H4 (cell line): ENCODE measurements around the gene STAT5B. TPM values are rescaled to one million over a fixed set of nuclear protein-coding genes. Genes with fewer than 3 reads are reported as not detected.

Source experiments
- DNase-seq: peaks from one replicate; pipeline ENCODE4 v3.0.0-alpha.2; 2015; ENCODE audit warnings: low spot score
- total RNA-seq: library from RNA; depleted of rRNA; stranded (reverse); fragments of >200 nt; shearing (Covaris generic); gene quantifications from 2 replicates; pipeline ENCODE4 v1.2.3, GENCODE V29; 2014

The STAT5B gene
- total RNA-seq, 1 experiment from 2014 or later = 13.7 TPM

DNA sequence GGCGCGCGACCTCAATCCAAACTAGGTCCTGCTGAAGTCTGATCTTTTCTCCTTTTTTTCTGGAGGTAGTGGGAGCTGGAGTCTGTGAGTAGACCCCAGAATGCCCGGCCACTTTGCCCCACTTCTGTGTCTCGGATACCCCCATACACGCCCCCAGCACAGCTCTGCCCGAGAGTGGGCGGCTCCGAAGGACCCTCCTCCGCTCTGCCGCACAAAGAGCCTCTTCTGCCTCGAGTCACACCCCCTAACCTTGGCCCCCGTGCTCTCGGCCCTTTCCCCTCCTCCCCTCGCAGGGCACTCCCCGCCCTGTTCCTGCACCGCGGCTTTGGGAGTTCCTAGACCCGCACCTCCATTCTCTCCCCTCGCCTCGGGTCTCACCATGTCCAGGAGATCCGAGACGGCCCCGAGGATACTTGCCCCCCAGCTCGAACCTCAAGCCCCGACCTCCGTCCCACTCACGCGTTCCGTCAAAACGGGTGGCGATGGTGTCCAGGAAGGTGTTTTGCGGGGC, 95.7 kb downstream of the STAT5B start:
- no peak for DNase-seq

DNA sequence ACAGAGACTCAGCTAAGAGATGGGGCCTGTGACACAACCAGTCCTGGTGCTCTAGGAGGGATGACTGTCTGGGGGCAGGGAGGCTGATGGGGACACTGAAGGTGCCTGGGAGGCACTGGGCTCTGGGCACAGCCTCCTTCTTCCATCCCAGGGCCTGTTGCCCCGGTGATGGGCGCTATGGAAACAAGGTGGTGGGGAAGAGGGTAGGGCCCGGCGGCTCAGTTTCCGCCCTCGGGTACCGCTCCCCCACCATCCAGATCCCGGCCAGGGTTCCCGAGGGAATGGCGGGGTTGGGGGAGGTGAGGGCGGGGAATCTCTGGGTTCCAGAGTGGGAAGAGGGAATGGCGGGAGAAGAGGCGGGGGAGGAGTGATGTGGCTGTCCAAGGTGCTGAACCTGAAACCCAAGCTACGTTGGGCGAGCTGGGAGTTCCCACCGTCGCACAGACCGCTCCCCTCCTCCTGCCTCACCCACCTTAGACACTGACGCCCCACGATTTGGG, 96.2 kb downstream of the STAT5B start:
- no peak for DNase-seq

DNA sequence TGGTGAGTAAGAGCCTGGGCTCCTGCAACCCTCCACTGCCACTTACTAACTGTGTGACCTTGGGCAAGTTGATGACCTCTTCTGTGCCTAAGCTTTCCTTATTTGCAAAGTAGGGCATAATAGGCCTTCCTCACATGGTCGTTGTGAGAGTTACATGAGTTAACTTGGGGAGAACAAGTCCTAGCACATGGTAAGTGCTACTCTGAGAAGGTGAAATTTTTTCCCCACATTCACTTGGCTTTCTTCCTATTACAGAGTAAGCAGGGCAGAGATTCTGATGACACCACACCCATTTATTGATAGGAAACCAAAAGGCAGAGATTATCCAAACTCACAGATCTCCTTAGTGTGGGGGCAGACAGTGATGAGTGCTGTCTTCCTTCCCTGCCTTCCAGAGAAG, 96.9 kb downstream of the STAT5B start:
- DNase-seq = no peak

DNA sequence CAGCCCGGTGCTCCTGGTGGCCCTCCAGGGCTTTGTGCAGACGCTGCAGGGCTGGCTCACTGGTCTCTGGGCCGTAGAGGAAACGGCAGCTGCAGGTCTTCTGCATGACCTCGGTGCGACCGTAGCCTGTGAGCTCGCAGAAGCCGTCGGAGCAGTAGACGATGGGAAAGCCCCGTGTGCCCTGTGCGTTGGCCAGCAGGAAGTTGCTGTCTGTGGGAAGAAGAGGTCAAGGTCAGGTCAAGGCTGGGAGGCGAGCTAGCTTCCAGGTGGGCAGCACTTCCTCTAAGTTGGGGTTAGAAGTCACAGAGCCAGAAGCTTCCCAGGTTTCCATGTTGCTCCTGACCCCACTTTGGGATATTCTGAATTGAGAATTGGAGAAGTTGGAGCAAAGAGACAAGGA, 97.4 kb downstream of the STAT5B start:
- DNase-seq = no peak

DNA sequence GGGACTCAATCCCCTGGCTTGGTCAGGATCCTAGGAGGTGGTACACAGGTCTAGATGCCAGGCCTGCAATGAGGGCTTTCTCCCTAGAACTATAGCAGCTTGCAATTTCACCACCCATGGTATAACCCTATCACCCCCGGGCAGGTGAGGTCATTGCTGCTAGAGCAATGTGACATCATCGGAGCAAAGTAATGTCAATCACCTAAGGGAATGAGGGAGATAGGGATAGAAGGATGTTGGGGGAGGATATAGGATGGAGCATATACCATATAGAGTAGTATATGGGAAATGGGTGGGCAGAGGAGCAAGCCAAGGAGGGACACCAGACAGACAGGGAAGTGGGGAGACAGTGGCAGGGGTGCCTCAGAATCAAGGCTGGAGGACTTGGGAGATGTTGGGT, 98.5 kb downstream of the STAT5B start:
- no peak for DNase-seq

DNA sequence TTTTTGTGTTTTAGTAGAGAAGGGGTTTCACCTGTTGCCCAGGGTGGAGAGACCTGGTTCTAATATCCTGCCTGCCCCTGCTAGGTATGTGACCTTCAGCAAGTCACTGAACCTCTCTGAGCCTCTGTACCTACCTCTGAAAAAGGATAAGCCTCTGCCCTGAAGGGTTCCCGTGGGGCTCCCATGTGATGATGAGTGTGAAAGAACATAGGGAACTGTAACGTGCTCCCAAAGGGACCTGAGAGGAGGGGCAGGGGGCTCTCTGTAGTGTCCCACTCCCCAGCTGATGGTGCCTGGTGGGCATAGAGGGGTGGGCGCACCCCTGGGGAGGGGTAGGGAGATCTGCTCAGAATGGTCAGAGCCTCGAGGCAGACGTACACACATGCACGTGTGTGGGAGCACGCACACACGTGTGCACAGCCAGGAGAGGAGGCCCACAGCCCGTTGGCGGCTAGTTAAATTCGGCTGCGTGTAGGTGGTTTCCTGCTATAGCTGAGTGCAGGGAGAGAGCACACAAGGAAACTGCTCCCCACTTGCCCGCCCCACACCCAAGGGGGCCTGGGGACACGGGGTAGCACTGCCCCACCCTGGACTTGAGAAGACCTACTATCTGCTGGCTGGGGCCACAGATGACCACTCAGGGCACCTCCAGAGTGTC, 101.9 kb downstream of the STAT5B start:
- no peak for DNase-seq

DNA sequence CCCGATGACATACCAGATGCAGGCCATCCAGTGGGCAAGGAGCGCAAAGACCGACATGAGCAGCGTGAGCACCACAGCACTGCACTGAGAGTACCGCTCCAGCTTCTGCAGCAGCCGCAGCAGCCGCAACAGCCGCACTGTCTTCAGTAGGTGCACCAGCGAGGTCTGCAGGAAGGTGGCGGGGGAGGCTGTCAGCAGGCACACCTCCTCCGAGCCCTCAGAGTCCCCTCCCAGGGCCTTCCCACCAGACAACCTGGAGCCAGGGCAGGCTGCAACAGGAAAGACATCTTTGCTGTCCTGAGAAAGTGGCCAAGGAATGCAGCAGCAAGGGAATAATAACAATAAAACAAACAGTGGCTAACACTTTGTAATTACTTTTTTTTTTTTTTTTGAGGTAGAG, 104.4 kb downstream of the STAT5B start:
- DNase-seq = no peak

DNA sequence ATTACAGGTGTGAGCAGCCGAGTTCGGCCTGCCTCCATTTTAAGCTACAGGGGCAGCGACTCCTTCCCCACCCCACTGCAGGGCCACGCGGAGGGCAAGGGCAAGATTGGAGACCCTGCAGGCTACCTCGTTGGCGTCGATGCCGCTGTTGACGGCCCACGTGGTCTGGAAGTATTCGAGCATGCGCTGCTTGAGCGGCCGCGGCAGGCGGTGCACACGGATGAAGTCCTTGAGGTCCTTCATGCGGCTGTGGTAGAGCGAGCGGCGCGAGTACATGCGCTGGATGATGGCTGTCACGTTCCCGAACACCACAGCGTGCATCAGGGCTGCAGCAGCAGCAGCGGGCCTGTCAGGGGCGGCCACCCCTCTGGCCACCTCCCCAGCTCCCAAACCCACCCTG, 106.8 kb downstream of the STAT5B start:
- no peak for DNase-seq

DNA sequence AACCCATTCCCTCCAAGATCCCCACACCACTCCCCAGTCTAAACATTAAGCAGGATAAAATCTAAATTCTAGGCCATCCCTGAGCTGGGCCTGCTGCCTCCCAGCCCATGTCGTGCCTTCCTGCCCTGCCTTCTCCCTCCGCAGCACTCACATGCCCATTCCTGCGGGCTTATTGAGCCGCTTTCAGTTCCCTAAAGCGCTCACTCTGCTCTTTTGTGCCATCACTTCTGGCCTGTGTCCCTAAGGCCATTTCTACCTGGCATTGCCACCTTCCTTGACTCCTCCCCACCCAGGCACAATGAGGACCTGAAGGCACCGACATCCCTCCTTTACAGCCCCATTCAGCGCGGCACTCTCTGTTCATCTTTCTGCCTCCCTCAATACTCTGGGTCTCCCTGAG, 108.4 kb downstream of the STAT5B start:
- no peak for DNase-seq

DNA sequence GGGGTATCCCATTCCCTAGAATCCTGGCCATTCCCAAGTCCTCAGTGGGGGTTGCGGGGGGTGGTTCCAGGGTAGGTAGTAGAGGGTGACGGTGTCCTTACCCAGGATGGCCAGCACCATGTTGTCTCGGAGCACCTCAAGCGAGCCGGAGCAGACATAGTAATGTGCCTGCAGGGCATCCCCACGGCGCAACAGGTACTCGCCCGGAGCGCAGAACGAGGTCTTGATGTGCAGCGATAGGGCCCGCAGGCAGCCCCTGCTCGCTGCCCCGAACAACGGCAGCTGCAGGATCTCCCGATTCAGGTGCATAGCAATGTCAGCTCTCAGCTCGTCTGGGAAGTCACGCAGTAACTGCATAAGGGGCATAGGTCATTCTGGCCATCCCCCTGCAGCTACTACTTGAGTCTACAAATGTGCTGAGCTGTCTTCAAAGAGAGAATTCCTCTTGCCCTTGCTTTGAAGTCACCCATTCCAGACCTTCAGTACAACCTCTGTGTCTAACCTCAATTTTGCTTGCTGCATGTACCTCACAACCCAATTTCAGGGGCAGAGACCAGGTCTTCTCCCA, 109.9 kb downstream of the STAT5B start:
- no peak for DNase-seq

DNA sequence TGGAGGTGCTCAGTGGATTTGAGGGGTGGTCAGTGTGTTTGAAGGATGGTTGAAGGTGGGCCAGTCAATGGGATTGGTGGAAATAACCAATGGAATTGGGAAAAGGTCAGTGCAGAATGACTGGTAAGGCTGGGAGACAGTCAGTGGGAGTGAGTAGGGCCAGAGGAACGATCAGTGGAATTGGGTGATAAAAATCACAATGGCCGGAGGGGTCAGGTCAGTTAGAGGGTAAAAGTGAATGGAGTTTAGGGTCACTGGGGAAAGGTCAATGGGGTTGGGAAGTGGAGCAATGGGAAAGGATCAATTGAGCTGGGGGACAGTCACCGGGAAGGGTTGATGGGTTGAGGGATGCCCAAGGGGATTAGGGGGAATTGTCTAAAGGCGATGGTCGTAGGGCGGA, 110.4 kb downstream of the STAT5B start:
- no peak for DNase-seq

DNA sequence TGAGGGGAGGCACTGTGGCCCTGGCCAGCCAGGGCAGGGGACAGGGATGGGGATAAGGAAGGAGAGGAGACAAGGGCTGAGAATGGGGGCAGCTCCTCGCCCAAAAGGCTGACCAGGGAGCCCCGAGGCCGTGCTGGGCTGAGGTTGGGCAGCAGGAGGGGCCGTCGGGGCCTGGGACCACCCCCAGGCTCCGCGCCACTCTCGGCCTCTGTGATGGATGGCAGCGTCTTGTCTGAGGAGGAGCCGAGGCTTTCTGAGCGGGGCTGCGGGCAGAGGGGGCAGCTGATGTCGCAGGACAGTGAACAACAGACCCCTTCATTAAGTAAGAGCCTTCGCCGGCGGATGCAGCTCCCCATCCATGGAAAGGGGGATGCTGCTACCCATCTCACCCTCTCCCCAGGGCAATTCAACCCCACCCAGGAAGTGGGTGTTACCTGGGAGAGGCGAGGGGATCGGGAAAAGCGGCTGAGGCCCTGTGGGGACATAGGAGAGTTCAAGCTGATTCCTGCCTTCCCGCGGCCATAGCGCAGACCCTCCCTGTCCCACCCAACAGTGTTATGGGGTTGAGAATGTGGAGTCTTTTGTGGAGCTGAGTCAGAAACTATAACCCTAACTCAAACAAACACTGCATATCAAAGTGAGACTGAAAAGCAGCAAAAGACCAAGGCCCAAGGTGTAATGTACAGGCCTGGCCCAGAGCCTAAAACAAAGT, 112.3 kb downstream of the STAT5B start:
- DNase-seq = no peak

DNA sequence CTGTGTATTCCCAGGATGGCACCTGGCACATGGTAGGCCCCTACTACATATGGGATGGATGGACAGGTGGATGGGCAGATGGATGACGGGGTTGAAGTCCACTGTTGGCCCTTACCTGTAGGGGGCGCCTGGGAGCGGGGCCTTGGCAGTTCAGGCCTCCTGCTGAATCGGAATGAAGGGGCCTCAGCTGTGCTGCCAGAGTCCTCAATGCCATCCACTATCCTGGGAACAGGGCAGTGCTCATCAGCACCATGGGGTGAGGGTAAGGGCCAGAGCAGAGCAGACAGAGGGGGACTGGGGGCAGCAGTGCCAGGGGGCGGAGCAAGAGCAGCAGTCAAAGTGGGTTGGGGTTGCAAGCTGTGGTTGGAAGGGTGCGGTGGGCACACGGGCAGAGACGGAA, 113.1 kb downstream of the STAT5B start:
- DNase-seq = no peak

DNA sequence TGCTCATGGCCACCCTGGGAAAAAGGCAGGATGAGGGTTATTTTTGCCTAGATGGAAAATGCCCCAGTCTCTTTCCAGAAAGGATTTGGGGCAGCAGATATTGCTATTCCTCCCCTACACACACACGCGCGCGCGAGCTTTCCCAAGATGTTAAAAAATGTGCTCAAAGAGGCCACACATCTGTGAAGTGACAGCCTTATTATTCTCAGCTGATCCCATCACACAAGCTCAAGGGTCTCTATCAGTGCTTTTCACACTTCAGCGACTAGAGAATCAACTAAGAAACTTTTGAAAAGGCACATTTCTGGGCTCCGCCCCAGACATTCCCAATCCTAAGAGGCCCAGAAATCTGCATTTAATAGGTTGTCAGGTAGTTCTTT, 115.7 kb downstream of the STAT5B start:
- DNase-seq = no peak

DNA sequence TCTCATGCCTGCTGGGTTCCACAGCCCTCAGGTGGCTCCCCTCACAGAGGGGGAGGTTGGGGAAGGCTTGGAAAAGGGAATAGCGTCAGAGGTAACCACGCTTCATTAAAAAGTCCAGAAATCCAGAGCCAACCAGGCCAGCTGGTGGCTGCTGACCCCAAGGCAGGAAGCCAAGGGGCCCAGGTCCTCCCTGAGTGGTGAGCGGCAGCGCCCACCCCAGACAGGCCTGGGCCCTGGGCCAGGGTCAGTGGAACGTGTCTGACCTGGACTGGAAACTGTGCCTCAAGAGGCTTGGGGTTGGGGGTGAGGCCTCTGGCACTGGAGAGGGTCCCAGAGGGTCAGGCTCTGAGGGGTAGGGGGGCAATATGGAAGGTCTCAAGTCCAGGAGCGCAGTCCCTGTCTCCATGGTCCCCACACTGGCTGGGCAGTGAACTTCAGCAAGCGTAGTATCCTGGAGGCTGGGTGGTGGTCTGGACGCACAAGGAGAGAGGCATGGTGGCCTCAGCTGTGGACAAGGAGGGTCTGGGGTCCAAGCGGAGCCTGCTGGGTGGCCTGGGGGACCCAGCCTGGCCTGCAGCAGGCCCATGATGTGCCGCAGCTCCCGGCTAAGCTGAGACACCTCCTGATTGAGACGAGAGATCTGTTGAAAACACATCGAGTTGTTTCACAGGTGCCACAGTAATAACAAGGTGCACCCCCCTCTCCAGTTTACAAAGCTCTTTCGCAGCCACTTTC, 116.2 kb downstream of the STAT5B start:
- DNase-seq = no peak

DNA sequence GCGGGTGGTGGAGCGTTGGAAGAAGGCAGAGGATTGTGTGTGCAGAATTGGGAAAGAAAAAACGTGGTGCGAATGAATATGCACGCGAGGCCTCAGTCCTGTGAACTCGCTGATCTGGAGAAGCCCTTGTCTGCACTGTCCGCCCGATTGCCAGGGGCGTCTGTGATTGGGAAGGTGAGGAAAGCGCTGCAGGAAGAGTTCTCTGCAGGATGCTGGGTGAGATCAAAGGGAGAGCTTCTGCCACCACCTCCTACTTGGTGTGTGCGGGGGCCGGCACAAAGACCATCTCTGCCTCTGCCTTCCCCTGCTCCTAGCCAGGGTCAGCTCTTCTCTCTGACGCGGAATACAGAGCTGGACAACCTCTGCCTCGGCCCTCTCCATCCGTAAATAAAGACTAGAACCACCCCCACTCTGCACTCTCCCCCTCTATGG, 120.6 kb downstream of the STAT5B start:
- DNase-seq = no peak

DNA sequence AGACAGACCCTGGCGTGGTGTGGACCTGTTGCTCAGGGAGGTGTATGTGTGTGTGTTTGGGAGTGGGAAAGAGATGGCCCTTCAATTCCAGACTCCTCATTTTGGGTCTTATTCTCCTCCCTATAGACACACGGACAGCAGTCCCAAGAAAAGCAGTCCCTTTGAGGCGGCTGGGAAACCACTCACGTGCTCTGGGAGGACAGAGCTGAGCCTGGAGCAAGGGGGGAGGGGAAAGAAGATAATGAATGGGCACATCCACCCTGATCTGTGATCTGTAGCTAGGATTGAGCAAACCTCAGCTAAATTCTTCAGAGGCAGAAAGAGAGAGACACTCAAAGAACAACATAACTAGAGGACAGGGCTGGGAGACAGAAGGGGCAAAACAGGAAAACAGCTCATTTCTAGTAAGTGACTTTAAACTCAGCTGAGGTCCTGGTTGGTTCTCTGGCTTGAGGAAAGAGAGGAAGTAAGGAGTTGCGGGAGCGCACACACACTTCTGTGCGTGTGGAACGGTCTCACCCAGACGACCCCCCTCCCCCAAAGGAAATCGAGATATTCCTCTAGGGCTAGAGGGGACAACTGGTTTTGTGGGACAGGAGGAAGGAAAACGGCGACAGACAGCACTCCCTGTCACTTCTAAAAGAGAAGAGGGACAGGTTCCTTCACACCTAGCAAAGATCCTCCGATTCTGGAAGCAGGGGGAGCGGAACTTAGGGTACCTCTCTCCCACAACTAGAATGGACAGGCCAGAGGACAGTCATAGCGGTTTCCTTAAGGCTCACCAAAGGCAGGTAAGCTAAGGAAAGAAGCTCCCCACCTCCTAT, 122.1 kb downstream of the STAT5B start:
- no peak for DNase-seq
